MG63 (cell line): Measurements from ENCODE around the gene SPATA25. TPM values are rescaled to one million over a fixed set of nuclear protein-coding genes. Genes with fewer than 3 reads are reported as not detected.

Source experiments
- DNase-seq: peaks from one replicate; pipeline ENCODE4 v3.0.0-alpha.2; 2020
- H3K27me3 ChIP-seq: fragments of 250-450 bp; sonication (Bioruptor Pico); 2 replicates; pipeline ENCODE4 v1.5.1; 2020; ENCODE audit warnings: mild to moderate bottlenecking, moderate library complexity
- H3K36me3 ChIP-seq: fragments of 250-450 bp; sonication (Bioruptor Pico); 2 replicates; pipeline ENCODE4 v1.5.1; 2020; ENCODE audit warnings: mild to moderate bottlenecking, moderate library complexity
- H3K4me3 ChIP-seq: fragments of 250-450 bp; sonication (Bioruptor Pico); 2 replicates; pipeline ENCODE4 v1.5.1; 2020; ENCODE audit warnings: mild to moderate bottlenecking, moderate library complexity
- H3K9me3 ChIP-seq: fragments of 250-450 bp; sonication (Bioruptor Pico); 2 replicates; pipeline ENCODE4 v1.5.1; 2020; ENCODE audit warnings: mild to moderate bottlenecking, moderate library complexity
- total RNA-seq: library from RNA; depleted of rRNA; stranded (reverse); fragments of >200 nt; shearing (Covaris generic); gene quantifications from 2 replicates; pipeline ENCODE4 v1.2.3, GENCODE V29; 2014; ENCODE audit warnings: low replicate concordance

The SPATA25 gene
- total RNA-seq, 1 experiment from 2014 or later: not detected

DNA sequence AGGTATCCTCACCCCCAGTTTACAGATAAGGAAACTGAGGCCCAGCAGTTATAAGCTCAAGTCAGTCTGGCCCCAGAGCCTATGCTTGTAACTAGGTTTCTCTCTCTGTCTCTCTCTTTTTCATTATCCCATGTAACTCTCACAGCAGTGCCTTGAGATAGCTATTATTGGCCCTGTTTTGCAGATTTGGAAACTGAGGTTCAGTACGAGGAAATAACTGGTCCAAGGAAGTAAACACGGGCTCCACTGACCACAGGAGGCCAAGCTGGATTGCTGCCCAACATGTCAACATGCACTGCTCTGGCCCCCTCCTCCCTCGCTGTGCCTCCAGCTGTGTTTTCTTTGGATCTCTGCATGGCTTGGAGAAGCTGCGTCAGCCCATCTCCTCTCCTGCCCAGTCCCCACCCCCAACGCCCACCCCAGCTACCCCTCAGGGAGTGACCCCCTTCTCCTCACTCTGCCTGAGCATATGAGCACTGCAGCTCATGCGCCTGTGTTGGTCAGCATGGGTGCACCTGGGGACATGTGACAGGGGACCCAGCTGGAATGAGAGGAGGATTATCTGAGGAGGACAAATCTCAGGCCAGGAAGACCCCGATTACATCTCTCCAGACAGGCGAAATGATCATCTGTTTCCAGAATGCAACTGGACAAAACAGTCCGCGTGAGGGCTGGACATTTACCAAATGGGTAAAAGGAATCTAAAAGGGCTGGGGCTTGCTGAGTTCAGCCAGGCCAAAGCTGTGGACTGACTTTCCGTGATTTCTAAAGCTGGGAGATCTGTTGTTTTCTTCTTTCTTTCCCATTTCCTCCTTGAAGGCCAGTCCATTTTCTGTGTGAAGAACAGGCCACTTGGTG lies 32.3 kb upstream of the SPATA25 start:
- H3K9me3 ChIP-seq: no peaks in the 10 kb centered on the region
- H3K4me3 ChIP-seq: no peak overlapping the region
- DNase-seq: peak; percentile 19
- H3K36me3 ChIP-seq: no peaks in the 10 kb centered on the region
- H3K27me3 ChIP-seq: no peaks in the 10 kb centered on the region

DNA sequence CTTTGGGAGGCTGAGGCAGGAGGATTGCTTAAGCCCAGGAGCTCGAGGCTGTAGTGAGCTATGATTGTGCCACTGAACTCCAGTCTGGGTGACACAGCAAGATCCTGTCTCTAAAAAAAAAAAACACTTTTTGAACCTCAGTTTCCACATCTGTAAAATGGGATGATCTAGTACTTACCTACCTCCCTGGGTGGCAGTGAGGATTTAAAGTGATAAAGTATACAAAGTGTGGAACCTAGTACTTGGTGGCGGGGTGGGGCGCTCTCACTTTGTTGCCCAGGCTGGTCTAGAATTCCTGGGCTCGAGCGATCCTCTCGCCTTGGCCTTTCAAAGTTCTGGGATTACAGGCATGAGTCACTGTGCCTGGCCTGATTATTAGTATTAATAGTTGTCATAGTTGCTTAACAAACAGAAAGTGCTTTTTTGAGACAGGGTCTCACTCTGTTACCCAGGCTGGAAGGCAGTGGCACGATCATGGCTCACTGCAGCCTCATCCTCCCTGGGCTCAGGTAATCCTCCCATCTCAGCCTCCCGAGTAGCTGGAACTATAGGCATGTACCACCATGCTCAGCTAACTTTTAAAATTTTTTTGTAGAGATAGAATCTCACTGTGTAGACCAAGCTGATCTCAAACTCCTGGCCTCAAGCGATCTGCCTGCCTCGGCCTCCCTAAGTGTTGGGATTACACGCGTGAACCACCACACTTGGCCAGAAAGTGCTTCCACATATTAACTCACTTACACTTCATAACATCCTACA lies 31.5 kb upstream of the SPATA25 start:
- no peaks in the 10 kb centered on the region for H3K27me3 ChIP-seq
- H3K4me3 ChIP-seq: no peak overlapping the region
- H3K36me3 ChIP-seq: no peaks in the 10 kb centered on the region
- no peaks in the 10 kb centered on the region for H3K9me3 ChIP-seq
- no peak for DNase-seq

DNA sequence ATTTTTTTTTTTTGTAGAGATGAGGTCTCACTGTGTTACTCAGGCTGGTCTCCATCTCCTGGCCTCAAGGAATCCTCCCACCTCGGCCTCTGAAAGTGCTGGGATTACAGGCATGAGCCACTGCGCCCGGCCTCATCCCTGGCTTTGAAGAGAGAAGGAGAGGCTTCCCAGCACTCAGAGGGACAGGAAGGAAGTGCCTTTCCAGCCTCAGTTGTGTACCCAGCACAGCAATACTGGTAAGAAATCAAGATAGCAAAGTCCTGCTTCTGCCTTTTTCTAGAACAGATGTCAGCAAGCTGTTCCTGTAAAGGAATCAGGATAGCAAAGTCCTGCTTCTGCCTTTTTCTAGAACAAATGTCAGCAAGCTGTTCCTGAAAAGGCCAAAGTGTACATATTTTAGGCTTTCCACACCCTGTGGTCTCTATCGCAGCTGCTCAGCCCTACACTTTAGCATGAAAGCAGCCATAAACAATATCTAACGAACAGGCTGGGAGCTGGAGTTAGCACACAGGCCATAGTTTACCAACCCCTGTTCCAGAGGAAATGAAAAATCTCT lies 30.8 kb upstream of the SPATA25 start:
- DNase-seq: no peak
- H3K36me3 ChIP-seq: no peaks in the 10 kb centered on the region
- no peak overlapping the region for H3K4me3 ChIP-seq
- no peaks in the 10 kb centered on the region for H3K9me3 ChIP-seq
- H3K27me3 ChIP-seq: no peaks in the 10 kb centered on the region

DNA sequence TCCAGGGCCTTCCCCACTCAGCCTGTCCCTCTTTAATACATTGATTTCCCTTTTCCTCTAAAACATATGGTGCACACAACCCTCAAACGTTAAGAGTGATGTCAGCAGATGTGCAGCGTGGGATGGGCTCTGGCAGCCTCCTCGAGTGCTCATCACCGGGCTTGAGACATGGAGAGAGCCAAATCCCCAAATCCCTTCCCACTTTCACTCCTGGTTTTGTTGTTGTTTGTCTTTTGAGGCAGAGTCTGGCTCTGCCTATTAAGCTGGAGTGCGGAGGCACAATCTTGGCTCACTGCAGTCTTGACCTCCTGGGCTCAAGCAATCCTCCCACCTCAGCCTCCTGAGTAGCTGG lies 30.3 kb upstream of the SPATA25 start:
- no peak overlapping the region for H3K4me3 ChIP-seq
- DNase-seq: peak; percentile 59
- H3K9me3 ChIP-seq: no peaks in the 10 kb centered on the region
- H3K27me3 ChIP-seq: no peaks in the 10 kb centered on the region
- no peaks in the 10 kb centered on the region for H3K36me3 ChIP-seq

DNA sequence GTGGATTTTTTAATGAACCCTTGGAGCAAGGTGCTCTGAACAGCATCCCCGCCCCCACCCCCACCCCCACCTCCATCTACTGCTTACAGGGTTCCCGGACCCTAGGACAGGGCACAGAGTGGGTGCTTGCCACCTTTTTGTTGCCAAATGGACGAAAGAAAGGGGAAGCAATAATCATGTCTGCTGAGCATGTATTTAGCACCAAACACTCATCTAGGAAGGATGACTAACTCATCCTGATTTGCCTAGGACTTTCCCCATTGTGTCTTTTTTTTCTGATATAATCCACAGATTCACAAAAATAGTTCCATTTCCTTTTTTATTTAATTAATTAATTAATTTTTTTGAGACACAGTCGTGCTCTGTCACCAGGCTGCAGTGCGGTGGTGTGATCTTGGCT lies 25.7 kb upstream of the SPATA25 start:
- no peaks in the 10 kb centered on the region for H3K9me3 ChIP-seq
- DNase-seq: no peak
- no peaks in the 10 kb centered on the region for H3K27me3 ChIP-seq
- H3K4me3 ChIP-seq: no peak overlapping the region
- H3K36me3 ChIP-seq: peaks cover 24% of the 10 kb centered on the region

DNA sequence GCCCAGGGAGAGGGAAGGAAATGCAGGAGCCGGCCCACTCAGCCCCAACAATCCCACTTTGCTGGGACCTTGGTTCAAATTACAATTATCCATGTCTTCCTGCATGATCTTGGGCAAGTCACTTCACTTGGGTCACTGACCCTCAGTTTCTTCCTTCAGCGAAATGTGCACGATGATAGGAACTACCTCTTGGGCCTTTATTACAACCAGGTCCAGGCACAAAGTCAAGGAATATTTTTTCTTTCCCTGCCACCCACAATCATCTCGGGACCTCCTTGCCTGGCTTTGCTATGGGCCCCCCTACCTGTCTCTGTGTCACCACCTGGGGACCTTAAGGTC lies 24.9 kb upstream of the SPATA25 start:
- DNase-seq: no peak
- H3K9me3 ChIP-seq: no peaks in the 10 kb centered on the region
- peak overlapping the region; percentile 56 for H3K4me3 ChIP-seq
- no peaks in the 10 kb centered on the region for H3K27me3 ChIP-seq
- peaks cover 32% of the 10 kb centered on the region for H3K36me3 ChIP-seq

DNA sequence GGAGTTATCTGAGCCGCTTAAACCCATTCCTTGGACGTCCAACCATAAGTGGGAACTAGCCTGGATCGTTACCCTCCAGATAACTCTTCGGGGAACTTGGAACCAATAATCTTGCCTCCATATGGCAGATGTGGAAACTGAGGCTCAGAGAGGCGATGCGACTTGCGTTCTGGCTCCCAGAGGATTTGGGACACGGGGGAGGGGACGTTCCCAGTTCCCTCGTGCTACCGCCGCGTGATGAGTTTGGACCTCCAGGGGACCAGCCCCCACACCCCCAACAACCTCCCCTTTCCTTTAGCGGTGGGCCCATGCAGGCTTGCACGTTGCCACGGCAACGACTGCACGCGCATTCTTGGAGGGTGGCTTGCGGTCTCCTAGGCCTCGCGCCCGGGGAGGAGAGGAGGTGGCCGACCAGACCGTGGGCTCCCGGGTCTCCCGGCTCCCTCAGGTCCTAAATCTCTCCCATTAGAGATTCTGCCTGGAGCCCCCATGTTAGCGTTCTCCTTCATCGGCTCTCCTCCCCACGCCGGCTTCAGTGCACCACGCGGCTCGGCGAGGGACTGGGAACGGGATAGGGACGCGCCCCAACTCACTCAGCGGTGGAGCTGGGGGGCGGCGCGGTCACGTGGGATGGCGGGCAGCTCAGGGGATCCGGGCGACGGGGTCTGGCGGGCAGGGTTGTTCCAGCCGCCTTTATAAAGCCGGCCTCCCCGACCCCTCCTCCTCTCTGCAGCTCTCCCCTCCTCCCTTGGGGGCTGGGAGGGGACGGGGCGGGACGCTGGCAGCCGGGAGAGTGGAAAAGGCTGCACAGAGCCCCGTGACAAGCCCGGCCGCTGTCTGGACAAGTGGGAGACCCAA lies 24.3 kb upstream of the SPATA25 start, which contains the start of gene PLTP:
TSS of gene PLTP (minus strand) at position 670 of the 858 bp plus-strand sequence. CDS start 703 bp downstream, outside the sequence.
- peak within 1 kb of the TSS; percentile 56 for H3K4me3 ChIP-seq
- H3K27me3 ChIP-seq: no peaks in the 10 kb centered on the region
- peaks cover 34% of the 10 kb centered on the region for H3K36me3 ChIP-seq
- H3K9me3 ChIP-seq: no peaks in the 10 kb centered on the region
- peak; percentile 76 for DNase-seq

DNA sequence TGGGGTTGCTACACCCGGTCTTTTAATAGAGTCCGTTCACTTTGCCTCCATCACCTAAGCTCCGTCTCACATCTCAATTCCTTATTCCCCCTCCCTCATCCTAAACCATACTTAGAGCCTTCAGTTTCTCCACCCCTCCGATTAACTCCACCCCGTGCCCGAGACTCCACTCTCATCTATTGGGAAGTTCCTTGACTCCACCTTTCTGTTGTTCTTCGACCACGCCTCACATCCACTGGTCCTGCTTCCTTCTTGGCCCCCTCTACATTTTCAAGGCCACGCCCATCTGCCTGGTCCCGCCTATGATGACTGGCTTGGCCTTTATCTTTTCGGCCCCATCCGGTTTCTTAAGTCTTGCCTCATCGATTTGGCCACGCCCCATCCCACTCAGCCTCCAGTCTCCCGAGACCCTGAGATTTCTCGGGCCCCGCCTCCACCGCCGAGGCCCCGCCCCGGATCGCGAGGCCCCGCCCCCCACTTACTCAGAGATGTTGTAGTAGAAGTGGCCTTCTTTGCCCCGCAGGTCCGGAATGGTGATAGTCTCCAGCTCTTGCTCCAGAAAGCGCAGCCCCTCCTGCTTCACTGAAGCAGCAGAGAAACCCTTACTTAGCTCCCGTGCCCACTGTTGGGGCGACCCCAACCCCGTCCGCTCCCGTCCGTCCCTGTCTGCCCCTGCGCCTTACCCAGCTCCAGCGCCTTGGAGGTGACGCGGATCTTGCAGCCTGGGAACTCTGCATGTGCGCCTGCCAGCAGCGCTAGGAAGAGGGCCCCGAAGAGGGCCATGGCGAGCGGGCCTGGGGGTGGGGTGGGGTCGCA lies 23.5 kb upstream of the SPATA25 start:
- peak overlapping the region; percentile 56 for H3K4me3 ChIP-seq
- no peaks in the 10 kb centered on the region for H3K9me3 ChIP-seq
- peaks cover 40% of the 10 kb centered on the region for H3K36me3 ChIP-seq
- DNase-seq: peak; percentile 99
- H3K27me3 ChIP-seq: no peaks in the 10 kb centered on the region

DNA sequence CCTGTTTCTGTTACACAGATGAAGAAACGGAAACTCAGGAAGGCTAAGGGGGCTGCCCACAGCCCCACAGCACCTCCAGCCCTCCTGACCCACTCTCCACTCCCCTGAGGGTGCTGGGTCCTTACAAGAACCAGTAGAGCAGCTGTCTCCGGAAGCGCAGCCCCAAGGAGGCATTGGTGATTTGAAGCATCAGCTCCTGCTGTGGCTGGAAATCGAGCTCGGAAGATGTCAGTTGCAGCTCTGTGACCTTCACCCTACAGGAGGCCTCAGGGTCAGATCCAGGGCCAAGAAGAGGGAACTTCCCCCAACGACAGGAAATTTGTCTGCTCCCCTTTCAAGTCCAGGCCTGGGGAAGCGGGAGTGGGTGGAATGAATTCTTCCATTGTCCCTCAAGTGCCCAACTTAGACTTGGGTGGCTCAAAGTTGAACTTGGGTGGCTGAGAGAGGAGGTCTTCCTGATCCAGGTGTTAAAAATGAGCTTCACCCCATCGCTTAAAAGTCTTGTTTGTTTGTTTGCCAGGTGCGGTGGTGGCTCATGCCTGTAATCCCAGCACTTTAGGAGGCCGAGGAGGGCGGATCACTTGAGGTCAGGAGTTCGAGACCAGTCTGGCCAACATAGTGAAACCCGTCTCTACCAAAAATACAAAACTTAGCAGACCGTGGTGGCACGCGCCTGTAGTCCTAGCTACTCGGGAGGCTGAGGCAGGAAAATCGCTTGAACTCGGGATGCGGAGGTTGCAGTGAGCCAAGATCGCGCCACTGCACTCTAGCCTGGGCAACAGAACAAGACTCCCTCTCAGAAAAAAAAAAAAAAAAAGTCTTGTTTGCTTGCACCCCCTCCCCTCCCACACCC lies 22.6 kb upstream of the SPATA25 start:
- H3K27me3 ChIP-seq: no peaks in the 10 kb centered on the region
- peak overlapping the region; percentile 22 for H3K4me3 ChIP-seq
- H3K36me3 ChIP-seq: peaks cover 48% of the 10 kb centered on the region
- H3K9me3 ChIP-seq: no peaks in the 10 kb centered on the region
- no peak for DNase-seq

DNA sequence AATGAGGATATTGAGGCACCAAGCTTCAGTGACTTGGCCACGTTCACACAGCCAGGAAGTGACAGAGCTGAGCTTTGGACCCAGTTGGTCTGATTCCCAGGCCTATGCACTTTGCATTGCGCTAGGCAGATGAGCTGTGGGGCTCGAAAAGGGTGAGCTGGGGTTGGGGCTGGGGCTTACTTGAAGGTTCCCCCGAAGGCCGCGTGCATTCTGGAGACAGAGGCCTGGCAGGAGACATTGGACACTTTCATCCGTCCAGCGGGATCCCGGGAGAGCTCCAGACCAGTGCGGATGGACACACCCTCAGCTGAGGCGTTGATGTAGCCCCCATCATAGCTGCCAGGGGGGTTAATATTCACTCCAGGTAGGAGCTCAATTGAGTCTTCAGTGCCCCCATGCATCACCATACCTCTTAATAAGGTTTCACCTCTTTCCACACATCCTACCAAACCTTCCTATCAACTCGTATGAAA lies 21.9 kb upstream of the SPATA25 start:
- Histone ChIP-seq H3K4me3 (no peak overlapping the region), H3K9me3 (no peaks in the 10 kb centered on the region), H3K27me3 (no peaks in the 10 kb centered on the region), H3K36me3 (peaks cover 53% of the 10 kb centered on the region)
- DNase-seq: no peak

DNA sequence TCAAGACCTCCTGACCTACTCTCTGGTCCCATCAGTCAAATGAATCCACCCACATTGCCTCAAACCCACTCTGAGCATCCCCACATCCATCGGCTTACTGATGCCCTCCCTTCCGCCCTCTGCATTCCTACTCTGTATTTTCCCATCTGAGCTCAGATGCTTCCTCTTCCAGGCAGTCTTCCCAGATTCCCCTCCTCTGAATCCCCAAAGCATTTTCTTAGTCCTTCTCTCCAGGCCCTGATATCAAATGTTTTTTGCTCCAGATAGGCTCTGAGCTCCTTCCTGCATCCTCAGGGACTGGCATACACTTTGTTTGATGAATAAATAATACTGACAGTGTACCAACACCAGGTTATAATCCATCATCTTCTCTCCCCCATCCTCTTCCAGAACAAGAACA lies 20.7 kb upstream of the SPATA25 start:
- no peak for DNase-seq
- H3K4me3 ChIP-seq: no peak overlapping the region
- peaks cover 66% of the 10 kb centered on the region for H3K36me3 ChIP-seq
- H3K27me3 ChIP-seq: no peaks in the 10 kb centered on the region
- no peaks in the 10 kb centered on the region for H3K9me3 ChIP-seq

DNA sequence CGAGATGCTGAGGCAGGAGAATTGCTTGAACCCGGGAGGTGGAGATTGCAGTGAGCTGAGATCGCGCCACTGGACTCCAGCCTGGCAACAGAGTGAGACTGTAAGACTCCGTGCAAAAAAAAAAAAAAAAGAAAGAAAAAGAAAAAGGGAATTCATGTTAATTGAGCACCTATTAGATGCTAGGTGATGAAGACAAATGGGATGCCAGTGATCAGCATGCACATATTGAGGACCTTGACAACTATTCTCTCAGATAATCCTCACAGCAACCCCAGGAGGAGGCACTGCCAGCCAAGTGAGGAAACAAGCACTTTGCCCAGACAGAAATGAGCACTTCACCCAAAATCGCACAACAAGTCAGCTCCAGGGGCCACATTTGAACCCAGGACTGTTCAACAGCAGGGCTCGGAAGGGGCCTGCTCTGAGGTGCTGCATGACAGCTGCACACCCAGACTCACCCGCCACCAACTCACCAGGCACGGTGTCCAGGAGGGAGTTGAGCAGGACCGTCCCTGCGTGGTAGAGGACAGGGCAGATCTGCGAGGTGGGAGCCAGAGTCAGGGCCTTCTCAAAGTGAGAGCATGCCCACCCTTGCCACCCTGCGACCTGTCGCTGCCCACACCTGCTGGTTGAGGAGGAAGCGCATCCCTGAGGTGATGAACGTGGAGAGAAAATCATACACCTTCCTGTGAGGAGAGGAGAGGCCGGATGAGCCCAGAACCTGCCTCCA lies 20.0 kb upstream of the SPATA25 start:
- Histone ChIP-seq H3K9me3 (no peaks in the 10 kb centered on the region), H3K4me3 (no peak overlapping the region), H3K27me3 (no peaks in the 10 kb centered on the region), H3K36me3 (peaks cover 71% of the 10 kb centered on the region)
- no peak for DNase-seq

DNA sequence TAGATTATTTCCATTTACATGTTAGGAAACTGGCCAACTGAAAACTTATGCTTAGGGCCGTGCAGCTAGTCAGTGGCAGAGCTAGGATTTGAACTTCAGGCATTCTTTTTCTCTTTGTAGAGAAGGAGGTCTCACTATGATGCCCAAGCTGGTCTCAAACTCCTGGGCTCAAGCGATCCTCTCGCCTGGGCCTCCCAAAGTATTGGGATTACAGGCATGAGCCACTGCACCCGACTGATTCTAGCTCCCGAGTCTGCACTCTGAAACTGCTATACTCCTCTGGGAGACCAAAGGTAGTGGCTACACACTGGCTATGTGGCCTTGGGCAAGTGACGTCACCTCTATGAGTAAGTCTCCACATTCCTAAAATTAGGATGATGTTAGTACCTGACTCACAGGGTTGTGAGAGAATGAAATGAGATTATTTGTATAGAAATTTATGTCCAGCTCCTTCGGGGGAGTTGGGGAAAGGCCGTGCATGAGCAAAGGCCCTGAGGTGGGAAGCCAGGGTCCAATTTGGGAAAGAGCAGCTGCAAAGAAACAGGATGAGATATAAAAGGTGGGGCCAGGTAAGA lies 18.2 kb upstream of the SPATA25 start:
- Histone ChIP-seq H3K4me3 (no peak overlapping the region), H3K27me3 (no peaks in the 10 kb centered on the region), H3K36me3 (peaks cover 88% of the 10 kb centered on the region), H3K9me3 (no peaks in the 10 kb centered on the region)
- DNase-seq: no peak
